ENCODE results near the gene SP1. TPM values are rescaled to one million over a fixed set of nuclear protein-coding genes. Genes with fewer than 3 reads are reported as not detected.

SP1 gene
- total RNA-seq, 1 donor: 45.3 TPM

- no peak for DNase-seq (ENCODE audit: low read depth)
- no peak overlapping the region for H3K4me3 ChIP-seq (ENCODE audit: low read depth, low read length)
- TF ChIP-seq, protein P1, sequence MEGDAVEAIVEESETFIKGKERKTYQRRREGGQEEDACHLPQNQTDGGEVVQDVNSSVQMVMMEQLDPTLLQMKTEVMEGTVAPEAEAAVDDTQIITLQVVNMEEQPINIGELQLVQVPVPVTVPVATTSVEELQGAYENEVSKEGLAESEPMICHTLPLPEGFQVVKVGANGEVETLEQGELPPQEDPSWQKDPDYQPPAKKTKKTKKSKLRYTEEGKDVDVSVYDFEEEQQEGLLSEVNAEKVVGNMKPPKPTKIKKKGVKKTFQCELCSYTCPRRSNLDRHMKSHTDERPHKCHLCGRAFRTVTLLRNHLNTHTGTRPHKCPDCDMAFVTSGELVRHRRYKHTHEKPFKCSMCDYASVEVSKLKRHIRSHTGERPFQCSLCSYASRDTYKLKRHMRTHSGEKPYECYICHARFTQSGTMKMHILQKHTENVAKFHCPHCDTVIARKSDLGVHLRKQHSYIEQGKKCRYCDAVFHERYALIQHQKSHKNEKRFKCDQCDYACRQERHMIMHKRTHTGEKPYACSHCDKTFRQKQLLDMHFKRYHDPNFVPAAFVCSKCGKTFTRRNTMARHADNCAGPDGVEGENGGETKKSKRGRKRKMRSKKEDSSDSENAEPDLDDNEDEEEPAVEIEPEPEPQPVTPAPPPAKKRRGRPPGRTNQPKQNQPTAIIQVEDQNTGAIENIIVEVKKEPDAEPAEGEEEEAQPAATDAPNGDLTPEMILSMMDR (IDR thresholded peaks at IDR 0.05; ENCODE audit: insufficient read depth, low read depth, low read length): no peak
Measured at GRCh38 chr12:53462935-53463334, 83.0 kb downstream of the SP1 start.

- no peak overlapping the region for H3K4me3 ChIP-seq (ENCODE audit: low read depth, low read length)
- TF ChIP-seq, protein P1 (IDR thresholded peaks at IDR 0.05; ENCODE audit: insufficient read depth, low read depth, low read length): no peak
- no peak for DNase-seq (ENCODE audit: low read depth)
Measured at GRCh38 chr12:53463802-53464560, 84.0 kb downstream of the SP1 start.

- DNase-seq (ENCODE audit: low read depth): no peak
Measured at GRCh38 chr12:53464685-53465418, 84.9 kb downstream of the SP1 start.

GRCh38 chr12:53465679-53466078, 85.7 kb downstream of the SP1 start:
- no peak for DNase-seq (ENCODE audit: low read depth)
- TF ChIP-seq, protein P1 (IDR thresholded peaks at IDR 0.05; ENCODE audit: insufficient read depth, low read depth, low read length): no peak
- H3K4me3 ChIP-seq (ENCODE audit: low read depth, low read length): no peak overlapping the region

More at GRCh38 chr12:53464685-53465418, 84.9 kb downstream of the SP1 start:
- TF ChIP-seq, protein P1 (IDR thresholded peaks at IDR 0.05; ENCODE audit: insufficient read depth, low read depth, low read length): no peak
- H3K4me3 ChIP-seq (ENCODE audit: low read depth, low read length): no peak overlapping the region

Other genes starting within 250 kb of the SP1 start
- gene ZNF740, start 199.5 kb upstream of the SP1 start, total RNA-seq: 10.6 and 10.8 TPM in 2 replicates
- 5.5 and 7.8 TPM in 2 replicates for gene CSAD, start 199.3 kb upstream of the SP1 start, total RNA-seq
- under 0.01 TPM in 1 of 2 replicates, not detected in the other for gene ITGB7, start 172.9 kb upstream of the SP1 start, total RNA-seq
- gene RARG, start 148.0 kb upstream of the SP1 start, total RNA-seq: 28.0 and 29.4 TPM in 2 replicates
- 4.8 and 6.5 TPM in 2 replicates for gene ESPL1, start 111.9 kb upstream of the SP1 start, total RNA-seq
- gene PFDN5, start 84.6 kb upstream of the SP1 start, total RNA-seq: 328 and 382 TPM in 2 replicates
- gene MYG1, start 80.5 kb upstream of the SP1 start, total RNA-seq: 30.2 and 39.6 TPM in 2 replicates
- gene AAAS, start 58.6 kb upstream of the SP1 start, total RNA-seq: 42.8 and 43.6 TPM in 2 replicates
- gene SP7, start 43.8 kb upstream of the SP1 start, total RNA-seq: not detected in 2 replicates
- not detected in 2 replicates for gene AMHR2, start 43.7 kb downstream of the SP1 start, total RNA-seq
- 60.0 and 64.4 TPM in 2 replicates for gene PRR13, start 61.6 kb downstream of the SP1 start, total RNA-seq
- 193 and 237 TPM in 2 replicates for gene PCBP2, start 71.9 kb downstream of the SP1 start, total RNA-seq
- 35.8 and 41.0 TPM in 2 replicates for gene MAP3K12, start 119.3 kb downstream of the SP1 start, total RNA-seq
- 47.4 and 54.8 TPM in 2 replicates for gene TARBP2, start 121.1 kb downstream of the SP1 start, total RNA-seq
- not detected in 2 replicates for gene NPFF, start 127.3 kb downstream of the SP1 start, total RNA-seq
- gene ATF7, start 246.2 kb downstream of the SP1 start, total RNA-seq: 9.3 and 14.7 TPM in 2 replicates

All from fibroblast of villous mesenchyme (primary cell).